ENCODE measurements around the gene IGLON5. TPM values are rescaled to one million over a fixed set of nuclear protein-coding genes. Genes with fewer than 3 reads are reported as not detected.

Gene IGLON5
- total RNA-seq, 1 experiment from 2014 or later: 41.2 TPM

- TF ChIP-seq E2F1 (CRISPR knock-in tag; IDR thresholded peaks at IDR 0.05) (no peak), FOXP4 (CRISPR knock-in tag; IDR thresholded peaks at IDR 0.05) (no peak)
Measured at GRCh38 chr19:51354742-51355148, 43.3 kb downstream of the IGLON5 start (continued).

GRCh38 chr19:51356159-51356801 is 44.8 kb downstream of the IGLON5 start:
- TF ChIP-seq TCF7 (CRISPR knock-in tag; IDR thresholded peaks at IDR 0.05; ENCODE audit: low read depth) (no peak), ARID4B (CRISPR knock-in tag; IDR thresholded peaks at IDR 0.05; ENCODE audit: borderline replicate concordance) (no peak), MAX (CRISPR knock-in tag; IDR thresholded peaks at IDR 0.05) (no peak), ZNF512 (CRISPR knock-in tag; IDR thresholded peaks at IDR 0.05; ENCODE audit: borderline replicate concordance) (no peak), JAZF1 (CRISPR knock-in tag; IDR thresholded peaks at IDR 0.05) (no peak), AFF4 (CRISPR knock-in tag; IDR thresholded peaks at IDR 0.05; ENCODE audit: borderline replicate concordance) (no peak), GRHL2 (CRISPR knock-in tag; IDR thresholded peaks at IDR 0.05; ENCODE audit: insufficient replicate concordance, severe bottlenecking) (no peak), FOXP4 (CRISPR knock-in tag; IDR thresholded peaks at IDR 0.05) (no peak), ESRRA (CRISPR knock-in tag; IDR thresholded peaks at IDR 0.05; ENCODE audit: borderline replicate concordance) (no peak), CBFB (CRISPR knock-in tag; IDR thresholded peaks at IDR 0.05; ENCODE audit: low read depth) (no peak), NFYB (CRISPR knock-in tag; conservative IDR thresholded peaks at IDR 0.05; ENCODE audit: low read depth) (no peak)
- CTCF ChIA-PET: interaction anchor here (1.0 to 1.7 kb wide), 3 partner anchors 17 to 51 kb away, joined by 3 read pairs; no protein-coding TSS in a partner anchor
- Mint-ChIP-seq H3K9me3 (no peaks in the 10 kb centered on the region), H3K27me3 (ENCODE audit: low read depth) (no peaks in the 10 kb centered on the region), H3K27ac (no peak overlapping the region; the same call in 1 of the 2 replicates), H3K36me3 (no peaks in the 10 kb centered on the region), H3K4me1 (peaks cover 15% of the 10 kb centered on the region), H3K4me3 (no peak overlapping the region)
- ATAC-seq (no peak), DNase-seq (ENCODE audit: low spot score) (no peak)
- POLR2A ChIA-PET: no interaction called here

Data from WTC11 (cell line).